Endothelial cell (in vitro differentiated cells): ENCODE measurements around the gene ANKHD1. TPM values are rescaled to one million over a fixed set of nuclear protein-coding genes. Genes with fewer than 3 reads are reported as not detected.

Source experiments
- DNase-seq: peaks from one replicate; pipeline ENCODE4 v3.0.0; 2021; ENCODE audit warnings: low spot score
- H3K27ac Mint-ChIP-seq: one replicate; pipeline ENCODE4 v1.8.0; 2021; ENCODE audit warnings: mixed read lengths, inconsistent platforms; ENCODE audit not compliant: unreplicated experiment
- H3K27me3 Mint-ChIP-seq: one replicate; pipeline ENCODE4 v1.8.0; 2021; ENCODE audit warnings: mild to moderate bottlenecking, moderate library complexity, mixed read lengths, inconsistent platforms; ENCODE audit not compliant: unreplicated experiment
- H3K36me3 Mint-ChIP-seq: one replicate; pipeline ENCODE4 v1.8.0; 2021; ENCODE audit warnings: mild to moderate bottlenecking, low read depth, mixed read lengths, inconsistent platforms; ENCODE audit not compliant: unreplicated experiment
- H3K4me1 Mint-ChIP-seq: one replicate; pipeline ENCODE4 v1.8.0; 2021; ENCODE audit warnings: mild to moderate bottlenecking, mixed read lengths, inconsistent platforms; ENCODE audit not compliant: unreplicated experiment
- H3K4me3 Mint-ChIP-seq: one replicate; pipeline ENCODE4 v1.8.0; 2021; ENCODE audit warnings: mild to moderate bottlenecking, mixed read lengths, inconsistent platforms; ENCODE audit not compliant: unreplicated experiment
- H3K9me3 Mint-ChIP-seq: one replicate; pipeline ENCODE4 v1.8.0; 2021; ENCODE audit warnings: mixed read lengths, inconsistent platforms; ENCODE audit not compliant: unreplicated experiment
- CTCF ChIP-seq: fragments of 200-600 bp; sonication (generic); IDR thresholded peaks from one replicate; pipeline ENCODE4 v1.5.0; 2021; ENCODE audit warnings: antibody characterized with exemption; ENCODE audit not compliant: unreplicated experiment
- total RNA-seq: library from RNA; stranded (reverse); fragmentation: NEBNext Ultra II Directional; extraction: Animal tissue kit (Norgen Biotek cat#: 25700); gene quantifications from one replicate; pipeline ENCODE4 v1.2.1, GENCODE V29; 2021; ENCODE audit not compliant: unreplicated experiment

Gene ANKHD1
- total RNA-seq, 1 donor from 2014 or later = 138 TPM

- Mint-ChIP-seq H3K27ac (peak overlapping the region; percentile 42), H3K4me1 (peaks cover 23% of the 10 kb centered on the region), H3K27me3 (peaks cover 36% of the 10 kb centered on the region), H3K4me3 (peak overlapping the region; percentile 71), H3K9me3 (no peaks in the 10 kb centered on the region), H3K36me3 (peaks cover 38% of the 10 kb centered on the region)
- no peak for DNase-seq
- TF ChIP-seq CTCF = no peak
These were observed 165.0 kb downstream of the ANKHD1 start for GRCh38 chr5:140566665-140567064.

GRCh38 chr5:140567136-140567818 is 165.6 kb downstream of the ANKHD1 start:
- no peaks in the 10 kb centered on the region for H3K9me3 Mint-ChIP-seq
- no peak for DNase-seq
- H3K27ac Mint-ChIP-seq = peak overlapping the region; percentile 42
- peak overlapping the region; percentile 71 for H3K4me3 Mint-ChIP-seq
- peaks cover 38% of the 10 kb centered on the region for H3K27me3 Mint-ChIP-seq
- peaks cover 23% of the 10 kb centered on the region for H3K4me1 Mint-ChIP-seq
- H3K36me3 Mint-ChIP-seq = peaks cover 38% of the 10 kb centered on the region
- TF ChIP-seq CTCF = no peak

- H3K27me3 Mint-ChIP-seq = peaks cover 33% of the 10 kb centered on the region
- H3K4me1 Mint-ChIP-seq = peaks cover 20% of the 10 kb centered on the region
- H3K9me3 Mint-ChIP-seq = no peaks in the 10 kb centered on the region
- no peak overlapping the region for H3K27ac Mint-ChIP-seq
- DNase-seq = no peak
- TF ChIP-seq CTCF = no peak
- H3K4me3 Mint-ChIP-seq = no peak overlapping the region
- peaks cover 38% of the 10 kb centered on the region for H3K36me3 Mint-ChIP-seq
These were observed 166.2 kb downstream of the ANKHD1 start for GRCh38 chr5:140567871-140568270.

- no peak for TF ChIP-seq CTCF
- Mint-ChIP-seq H3K27ac (no peak overlapping the region), H3K4me3 (no peak overlapping the region), H3K4me1 (peaks cover 20% of the 10 kb centered on the region), H3K27me3 (peaks cover 28% of the 10 kb centered on the region), H3K9me3 (no peaks in the 10 kb centered on the region), H3K36me3 (peaks cover 42% of the 10 kb centered on the region)
- DNase-seq = no peak
These were observed 166.9 kb downstream of the ANKHD1 start for GRCh38 chr5:140568443-140569063.

- Mint-ChIP-seq H3K27me3 (peaks cover 22% of the 10 kb centered on the region), H3K36me3 (peaks cover 46% of the 10 kb centered on the region), H3K4me1 (peaks cover 15% of the 10 kb centered on the region), H3K27ac (no peak overlapping the region), H3K4me3 (no peak overlapping the region), H3K9me3 (no peaks in the 10 kb centered on the region)
- DNase-seq = no peak
- TF ChIP-seq CTCF = no peak
These were observed 167.6 kb downstream of the ANKHD1 start for GRCh38 chr5:140569197-140569596.
